SK-N-MC (cell line): Measurements from ENCODE around the gene ADARB2.

Experiments
- DNase-seq: peaks from one replicate; pipeline ENCODE4 v3.0.0-alpha.2; 2011; ENCODE audit warnings: low read depth, low spot score
- H3K27ac ChIP-seq: fragments of 200-600 bp; sonication (generic); 2 replicates; pipeline ENCODE4 v1.5.1; 2016; ENCODE audit warnings: mixed run types
- H3K36me3 ChIP-seq: fragments of 200-600 bp; sonication (generic); 2 replicates; pipeline ENCODE4 v1.6.1; 2017; ENCODE audit warnings: antibody characterized with exemption, low read length, mixed read lengths; ENCODE audit not compliant: insufficient read depth
- H3K4me3 ChIP-seq: fragments of 200-600 bp; sonication (generic); 2 replicates; pipeline ENCODE4 v1.5.1; 2016
- H3K9ac ChIP-seq: fragments of 200-600 bp; sonication (generic); 2 replicates; pipeline ENCODE4 v1.8.0; 2017; ENCODE audit warnings: mixed run types, mixed read lengths; ENCODE audit not compliant: insufficient read length
- H3K9me3 ChIP-seq: fragments of 200-600 bp; sonication (generic); 2 replicates; pipeline ENCODE4 v1.6.1; 2017; ENCODE audit warnings: low read depth, mild to moderate bottlenecking, antibody characterized with exemption, low read length, moderate library complexity, mixed read lengths
- EZH2 ChIP-seq: fragments of 200-600 bp; sonication (generic); IDR thresholded peaks from one replicate; pipeline ENCODE4 v1.6.1; 2017; ENCODE audit warnings: antibody characterized with exemption
- FOXP2 ChIP-seq: optimal IDR thresholded peaks from 2 replicates; pipeline ENCODE3; 2011; ENCODE audit warnings: mild to moderate bottlenecking, moderate library complexity; ENCODE audit not compliant: insufficient read depth; ENCODE audit errors: extremely low read length, control extremely low read depth
- POLR2AphosphoS5 ChIP-seq: IDR thresholded peaks from 2 replicates; pipeline ENCODE4 v1.6.1; 2012; ENCODE audit warnings: mild to moderate bottlenecking, low read depth, low read length, borderline replicate concordance

Gene ADARB2

DNA sequence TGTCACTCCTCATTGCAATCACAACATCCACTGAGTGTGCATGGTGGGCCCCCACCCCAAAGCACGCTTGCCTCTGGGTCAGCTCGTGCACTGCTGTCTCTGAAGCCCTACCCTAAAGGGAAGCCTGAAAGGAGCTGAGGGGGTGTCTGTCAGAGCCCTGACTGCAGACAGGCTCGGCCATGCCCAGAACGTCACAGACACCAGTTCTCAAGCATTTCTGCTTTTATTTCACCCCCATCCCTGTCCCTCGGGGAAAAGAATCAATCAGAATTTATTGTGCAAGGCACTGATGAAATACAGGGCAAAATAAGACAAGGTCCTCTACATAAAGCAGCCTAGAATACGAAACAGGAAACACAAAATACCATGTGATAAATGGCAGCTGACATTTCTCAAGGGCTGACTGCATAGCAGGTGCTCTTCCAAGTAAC lies 449.3 kb downstream of the ADARB2 start:
- DNase-seq: no peak
- no peak for TF ChIP-seq EZH2
- TF ChIP-seq FOXP2: no peak
- no peak for TF ChIP-seq POLR2AphosphoS5
- Histone ChIP-seq H3K27ac (no peak overlapping the region), H3K9ac (no peak overlapping the region), H3K4me3 (no peak overlapping the region), H3K9me3 (no peaks in the 10 kb centered on the region), H3K36me3 (no peaks in the 10 kb centered on the region)

DNA sequence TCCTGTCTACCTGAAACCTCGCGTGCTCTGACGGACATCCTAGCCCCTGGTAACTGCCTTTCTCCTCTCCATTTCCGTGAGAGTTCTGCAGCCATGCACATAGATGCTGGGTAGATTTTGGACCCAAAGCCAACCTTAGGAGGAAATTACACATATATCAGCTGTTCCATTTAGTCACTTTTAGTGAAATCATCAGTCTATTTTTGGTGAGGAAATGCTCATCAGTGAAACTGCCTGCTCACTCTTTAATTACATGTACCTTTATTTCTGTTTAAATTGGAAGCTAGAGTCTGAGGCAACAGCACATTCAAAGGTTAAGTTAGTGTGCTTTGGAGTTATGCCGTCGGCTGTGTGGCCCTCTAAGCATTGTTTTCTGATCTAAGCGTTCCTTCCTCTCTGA lies 449.8 kb downstream of the ADARB2 start:
- DNase-seq: no peak
- no peak overlapping the region for H3K27ac ChIP-seq
- H3K4me3 ChIP-seq: no peak overlapping the region

DNA sequence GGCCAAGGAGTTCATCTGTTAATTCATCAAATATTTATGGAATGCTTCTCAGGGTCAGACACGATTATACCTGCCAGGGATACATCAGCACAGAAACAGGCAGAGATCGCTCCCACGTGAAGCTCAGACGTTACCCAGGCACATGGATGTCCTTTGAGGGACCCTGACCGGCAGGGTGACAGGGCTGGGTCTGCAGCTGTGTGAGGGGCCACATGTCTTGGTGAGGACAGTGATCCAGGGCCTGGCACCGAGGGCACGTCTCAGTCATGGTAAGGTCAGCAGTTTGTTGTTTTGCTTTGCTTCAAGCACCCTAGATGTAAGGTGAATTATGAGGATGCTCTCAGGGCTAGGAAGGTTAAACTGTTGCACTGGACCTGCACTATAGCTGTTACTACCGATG lies 453.2 kb downstream of the ADARB2 start:
- Histone ChIP-seq H3K4me3 (no peak overlapping the region), H3K9me3 (no peaks in the 10 kb centered on the region), H3K27ac (no peak overlapping the region), H3K9ac (no peak overlapping the region), H3K36me3 (no peaks in the 10 kb centered on the region)
- no peak for DNase-seq
- TF ChIP-seq FOXP2: no peak
- no peak for TF ChIP-seq EZH2
- no peak for TF ChIP-seq POLR2AphosphoS5

More for the DNA sequence above, 449.8 kb downstream of the ADARB2 start:
- Histone ChIP-seq H3K9me3 (no peaks in the 10 kb centered on the region), H3K9ac (no peak overlapping the region), H3K36me3 (no peaks in the 10 kb centered on the region)
- no peak for TF ChIP-seq POLR2AphosphoS5
- TF ChIP-seq FOXP2: no peak
- TF ChIP-seq EZH2: no peak

DNA sequence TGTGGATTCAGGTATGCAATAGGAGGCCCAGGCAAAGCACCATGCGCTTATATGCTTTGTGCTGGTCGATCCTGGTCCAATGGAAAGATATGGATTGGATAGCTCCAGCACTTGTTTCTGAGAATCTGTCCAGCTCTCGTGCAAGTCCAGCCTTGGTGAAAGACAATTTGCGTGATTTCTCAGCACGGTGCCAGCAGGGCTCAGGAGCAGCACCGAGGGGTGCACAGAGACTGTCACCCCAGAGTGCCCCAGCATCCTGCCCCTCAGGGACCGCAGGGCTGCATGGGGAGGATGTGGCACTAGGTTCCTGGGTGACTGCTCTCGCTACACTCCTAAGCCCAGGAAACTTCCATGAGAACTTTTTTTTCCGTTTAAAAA lies 455.9 kb downstream of the ADARB2 start:
- no peak overlapping the region for H3K27ac ChIP-seq
- H3K36me3 ChIP-seq: no peaks in the 10 kb centered on the region
- TF ChIP-seq FOXP2: no peak
- TF ChIP-seq POLR2AphosphoS5: no peak
- no peak for TF ChIP-seq EZH2
- H3K9me3 ChIP-seq: no peaks in the 10 kb centered on the region
- no peak overlapping the region for H3K4me3 ChIP-seq
- H3K9ac ChIP-seq: no peak overlapping the region
- no peak for DNase-seq

DNA sequence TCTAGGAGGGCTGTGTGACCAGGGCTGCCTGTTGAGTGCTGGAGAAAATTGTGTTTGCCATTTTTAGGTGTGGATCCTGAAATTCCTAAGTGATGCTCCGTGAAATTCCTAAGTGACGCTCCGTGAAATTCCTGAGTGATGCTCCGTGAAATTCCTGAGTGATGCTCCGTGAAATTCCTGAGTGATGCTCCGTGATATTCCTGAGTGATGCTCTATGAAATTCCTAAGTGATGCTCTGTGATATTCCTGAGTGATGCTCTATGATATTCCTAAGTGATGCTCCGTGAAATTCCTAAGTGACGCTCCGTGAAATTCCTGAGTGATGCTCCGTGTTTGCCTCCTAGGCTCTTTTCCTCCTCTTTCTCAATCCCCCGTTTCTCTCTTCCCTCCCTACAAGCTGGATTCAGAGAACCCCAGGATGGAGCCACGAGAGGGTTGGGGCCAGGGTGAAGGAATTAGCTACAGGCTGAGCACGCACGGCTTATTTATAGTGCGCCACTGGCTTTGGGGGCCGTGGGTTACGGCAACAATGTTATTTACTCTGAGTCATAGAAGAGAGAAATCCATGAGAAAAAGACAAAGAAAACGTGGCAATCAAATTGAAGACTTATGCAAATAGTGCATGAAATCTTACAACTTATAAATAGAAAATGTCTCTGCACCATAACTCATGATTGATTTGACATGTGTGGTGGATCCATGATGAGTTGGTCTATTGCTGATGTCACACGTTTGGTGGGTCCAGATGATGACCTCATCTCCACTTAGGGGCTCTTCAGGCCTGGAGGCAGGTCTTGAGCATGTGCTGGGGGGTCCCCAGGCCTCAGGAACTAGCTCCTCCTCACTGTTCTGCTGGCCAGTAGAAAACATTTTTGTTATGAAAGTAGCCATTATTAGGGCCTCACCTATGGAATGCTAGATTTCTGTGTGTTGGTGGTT lies 456.6 kb downstream of the ADARB2 start:
- Histone ChIP-seq H3K4me3 (no peak overlapping the region), H3K9me3 (no peaks in the 10 kb centered on the region), H3K27ac (no peak overlapping the region), H3K9ac (no peak overlapping the region), H3K36me3 (no peaks in the 10 kb centered on the region)
- DNase-seq: no peak
- no peak for TF ChIP-seq EZH2
- TF ChIP-seq POLR2AphosphoS5: no peak
- no peak for TF ChIP-seq FOXP2

DNA sequence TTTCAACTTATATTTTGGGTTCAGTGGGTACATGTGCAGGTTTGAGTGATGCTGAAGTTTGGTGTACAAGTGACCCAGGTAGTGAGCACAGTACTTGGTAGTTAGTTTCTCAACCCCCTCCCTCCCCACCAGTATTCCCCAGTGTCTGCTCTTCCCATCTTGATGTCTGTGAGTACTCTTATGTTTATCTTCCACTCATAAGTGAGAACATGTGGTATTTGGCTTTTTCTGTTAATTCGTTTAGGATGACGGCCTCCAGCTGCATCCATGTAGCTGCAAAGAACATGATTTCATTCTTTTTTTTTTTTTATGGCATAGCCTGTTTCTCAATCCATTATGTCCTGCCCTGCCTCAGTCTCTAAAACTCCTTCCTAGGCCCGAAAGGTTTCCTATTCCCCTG lies 459.0 kb downstream of the ADARB2 start:
- H3K4me3 ChIP-seq: no peak overlapping the region
- TF ChIP-seq EZH2 (no peak), FOXP2 (no peak), POLR2AphosphoS5 (no peak)

DNA sequence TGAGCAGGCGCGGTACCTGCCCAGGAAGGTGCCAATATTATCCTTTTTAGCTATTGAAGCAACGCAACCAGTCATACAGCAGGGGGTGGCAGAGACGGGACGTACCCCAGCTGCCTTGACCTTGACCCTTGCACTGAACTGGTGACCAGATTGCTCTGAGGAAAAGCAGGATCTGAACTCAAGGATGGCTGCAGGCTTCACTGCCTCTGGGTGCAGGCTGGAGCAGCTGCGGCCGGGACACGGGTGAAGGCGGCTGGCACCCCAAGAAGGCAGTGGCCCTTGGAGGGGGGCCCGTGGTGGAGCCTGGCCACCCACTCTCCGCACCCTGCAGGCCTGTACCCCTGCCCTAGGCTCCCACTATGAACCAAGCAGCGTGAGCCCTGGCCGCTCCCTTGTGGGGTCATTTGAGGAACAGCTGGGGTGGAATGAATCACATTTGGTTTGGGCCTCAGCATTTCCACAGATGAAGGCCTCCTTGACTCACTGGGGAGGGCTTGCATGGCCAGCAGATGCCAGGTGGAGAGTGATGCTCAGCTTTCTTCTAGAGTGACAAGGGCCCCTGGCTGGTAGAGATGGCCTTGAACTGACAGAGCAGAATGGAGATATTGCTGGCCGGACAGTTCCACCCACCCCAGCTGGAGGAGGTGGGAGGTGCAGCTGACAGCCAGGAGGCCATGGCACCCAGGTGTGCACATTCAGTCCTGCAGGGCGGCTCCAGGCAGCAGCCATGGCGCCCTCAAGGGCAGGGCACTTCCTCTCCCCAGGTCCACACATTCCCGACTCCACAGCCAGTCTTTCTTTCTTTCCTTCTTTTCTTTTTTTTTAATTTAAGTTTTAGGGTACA lies 462.4 kb downstream of the ADARB2 start:
- no peak overlapping the region for H3K27ac ChIP-seq
- H3K36me3 ChIP-seq: no peaks in the 10 kb centered on the region
- no peak for DNase-seq
- TF ChIP-seq EZH2: no peak
- TF ChIP-seq POLR2AphosphoS5: no peak
- no peak for TF ChIP-seq FOXP2
- no peaks in the 10 kb centered on the region for H3K9me3 ChIP-seq
- no peak overlapping the region for H3K9ac ChIP-seq
- H3K4me3 ChIP-seq: no peak overlapping the region

More for the DNA sequence above, 459.0 kb downstream of the ADARB2 start:
- Histone ChIP-seq H3K36me3 (no peaks in the 10 kb centered on the region), H3K9ac (no peak overlapping the region), H3K27ac (no peak overlapping the region), H3K9me3 (no peaks in the 10 kb centered on the region)
- DNase-seq: no peak

DNA sequence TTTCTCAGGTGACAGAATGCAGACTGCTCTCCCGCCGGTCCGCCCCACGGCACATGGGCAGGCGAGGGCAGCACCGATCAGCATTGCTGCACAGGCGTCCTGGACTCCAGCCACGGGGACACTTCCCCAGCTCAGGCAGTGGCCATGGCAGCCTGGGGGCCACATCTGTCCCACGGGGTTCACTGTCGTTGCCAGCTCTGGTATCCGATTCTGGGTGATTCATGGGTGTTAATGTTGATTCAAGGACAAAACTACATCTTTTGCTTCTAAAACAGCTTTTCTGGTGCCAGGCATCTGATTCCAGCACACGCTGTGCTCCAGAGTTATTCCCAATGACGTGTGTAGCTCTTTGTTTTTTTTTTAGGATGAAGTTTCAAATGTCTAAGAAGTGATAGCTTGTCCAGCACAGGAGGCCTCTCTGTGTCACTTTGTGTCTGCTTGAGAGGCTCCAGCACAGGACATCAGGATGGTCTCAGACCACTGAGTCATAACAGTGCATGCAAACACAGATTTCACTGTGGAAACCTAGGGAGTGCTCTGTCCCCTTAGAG lies 463.1 kb downstream of the ADARB2 start:
- no peak for DNase-seq
- Histone ChIP-seq H3K36me3 (no peaks in the 10 kb centered on the region), H3K9me3 (no peaks in the 10 kb centered on the region), H3K9ac (no peak overlapping the region), H3K27ac (no peak overlapping the region), H3K4me3 (no peak overlapping the region)
- TF ChIP-seq FOXP2 (no peak), EZH2 (no peak), POLR2AphosphoS5 (no peak)
